Stimulated activated CD4-positive, alpha-beta T cell treated with anti-CD3 and anti-CD28 coated beads, Interleukin-4, amount 100 ng/mL, for 48 hours (primary cell): ENCODE results near the gene SIK3.
A peak's percentile ranks its signal among the peaks of the same experiment; 100 is the strongest.
"Not testable (repeated sequence)": the region's sequence is repeated elsewhere in the genome, so short reads cannot be mapped to it uniquely, and the experiment has no call there.

ENCODE experiments used
- DNase-seq, 2 donors: peaks; one replicate each; pipeline ENCODE4 v3.0.0-alpha.2; 2020; ENCODE audit warnings: low read depth in 2 of 2

SIK3 gene

GRCh38 chr11:117045956-117046355 is 52.3 kb downstream of the SIK3 start:
- DNase-seq = no peak

GRCh38 chr11:117045196-117045595 is 53.0 kb downstream of the SIK3 start:
- DNase-seq = no peak

- DNase-seq = no peak
These were observed 53.8 kb downstream of the SIK3 start for GRCh38 chr11:117044287-117045035.

DNA sequence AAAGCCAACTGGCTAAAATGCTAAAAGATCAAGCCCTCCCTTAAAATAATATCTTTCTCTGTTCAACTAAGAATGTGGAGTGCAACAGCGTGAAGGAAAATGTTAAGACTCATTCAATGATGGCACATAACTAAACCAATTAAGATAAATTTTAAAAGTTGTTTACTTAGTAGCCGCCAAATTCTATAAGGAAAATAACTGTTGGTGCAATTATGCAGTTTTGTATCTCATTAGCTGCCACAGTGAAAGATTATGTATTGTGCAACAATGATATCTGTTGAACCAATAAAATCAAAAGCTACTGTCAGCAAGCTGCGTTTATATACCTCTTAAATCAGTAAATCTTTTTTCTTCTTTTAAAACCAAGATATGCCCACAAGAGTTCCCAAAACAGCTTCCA is 55.5 kb downstream of the SIK3 start:
- DNase-seq = no peak

GRCh38 chr11:117039900-117040299 is 58.3 kb downstream of the SIK3 start:
- DNase-seq = peak in 1 of 2 donors; percentile 20

GRCh38 chr11:117039270-117039669 is 59.0 kb downstream of the SIK3 start:
- no peak for DNase-seq

DNA sequence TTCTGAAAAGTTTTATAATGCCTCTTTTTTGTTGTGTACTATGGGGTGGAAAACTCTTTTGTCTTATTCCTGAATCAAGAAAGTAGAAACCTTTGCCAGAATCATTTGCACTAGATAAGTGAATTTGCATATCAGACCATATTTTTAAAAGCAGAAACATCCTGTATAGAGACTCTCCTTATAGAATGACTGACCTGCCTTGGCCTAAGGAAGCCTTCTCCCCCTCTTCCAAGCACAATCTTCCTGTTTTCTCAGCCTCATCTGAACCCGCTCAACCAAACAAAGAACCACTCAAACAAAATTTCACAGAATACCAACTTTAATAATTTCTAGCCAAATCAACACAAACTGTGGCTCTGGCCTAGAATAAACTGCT is 60.3 kb downstream of the SIK3 start:
- no peak for DNase-seq

DNA sequence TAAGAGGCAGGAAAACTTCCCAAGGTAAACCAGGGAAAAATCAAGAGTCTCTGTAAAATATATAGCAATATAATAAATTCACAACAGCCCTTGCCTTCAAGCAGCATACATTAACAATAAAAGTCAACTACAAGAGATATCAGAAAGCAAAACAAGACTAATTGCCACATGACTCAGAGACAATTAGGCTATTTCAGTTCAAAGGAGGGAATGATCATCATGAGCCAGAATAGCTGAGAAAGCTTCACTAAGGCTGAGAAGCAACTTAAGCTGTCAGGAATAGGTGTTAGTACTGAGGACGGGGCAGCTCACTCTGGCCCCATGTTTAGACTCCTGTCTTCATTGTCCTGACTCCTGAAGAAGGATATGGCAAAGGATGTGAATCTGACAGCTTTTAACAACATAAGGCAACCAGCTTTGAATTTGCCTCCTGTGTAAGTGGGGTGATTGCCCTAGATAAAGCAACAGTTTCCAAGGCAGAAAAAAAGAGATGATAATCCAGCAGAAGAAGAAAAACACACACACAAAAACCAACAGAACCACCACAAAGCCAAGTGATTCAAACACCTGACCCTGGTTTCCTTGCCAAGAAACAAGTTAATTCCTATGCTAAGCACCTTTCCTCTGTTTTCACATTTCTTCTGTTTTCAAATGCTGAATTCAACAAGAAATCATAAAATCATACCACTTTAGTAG is 60.8 kb downstream of the SIK3 start:
- no peak for DNase-seq

DNA sequence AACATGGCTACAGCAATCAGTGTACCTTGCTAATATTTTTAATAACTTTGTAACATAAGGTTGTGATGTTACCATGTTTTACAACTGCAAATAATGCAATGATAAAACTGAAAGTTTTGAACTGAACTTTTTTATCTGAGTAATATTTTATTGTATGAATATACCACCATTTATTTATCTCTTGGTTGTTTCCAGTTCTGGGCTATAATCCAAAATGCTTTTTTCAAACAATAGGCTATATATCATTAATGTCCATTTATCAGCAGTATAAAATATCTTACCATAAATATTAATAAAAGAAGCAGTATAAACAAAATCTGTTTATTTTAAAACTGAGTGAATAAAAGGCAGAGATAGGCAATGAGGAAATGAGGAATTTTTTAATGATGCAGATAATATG is 63.3 kb downstream of the SIK3 start:
- no peak for DNase-seq

DNA sequence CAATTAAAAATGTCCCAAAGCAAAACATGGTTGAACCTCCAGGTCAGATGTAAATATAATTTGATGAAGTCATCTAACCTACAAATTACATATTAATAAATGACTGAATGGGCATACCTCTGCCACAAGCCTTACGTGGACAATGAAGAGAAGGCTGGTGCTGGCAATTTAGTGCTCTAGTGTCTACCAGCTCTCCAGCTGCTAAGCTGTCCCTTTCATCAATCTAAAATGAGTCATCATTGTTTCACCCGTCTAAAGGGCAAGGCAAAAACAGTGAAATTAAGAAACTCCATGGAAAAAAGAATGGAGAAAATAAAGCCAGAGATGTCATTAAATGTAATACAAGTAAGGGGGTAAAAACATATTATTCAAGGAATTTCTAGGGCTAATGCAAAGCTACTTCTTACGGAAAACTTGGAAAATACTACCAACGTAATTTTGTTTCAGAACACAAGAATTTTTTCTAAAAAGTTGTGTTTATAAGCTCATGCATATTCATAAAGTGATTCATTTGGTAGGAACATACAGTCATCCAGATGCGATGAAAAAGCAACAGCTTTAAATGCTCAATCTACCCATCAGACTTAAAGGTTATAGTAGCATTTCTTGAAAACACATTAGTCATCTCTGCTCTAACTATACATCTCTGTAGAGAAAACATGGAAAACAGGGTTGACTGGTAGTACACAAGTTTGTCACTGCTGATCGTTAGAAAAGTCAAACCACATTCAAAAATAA is 71.5 kb downstream of the SIK3 start:
- DNase-seq = no peak

GRCh38 chr11:117023707-117024106 is 74.5 kb downstream of the SIK3 start:
- DNase-seq = not testable (repeated sequence)

- no peak for DNase-seq
These were observed 75.0 kb downstream of the SIK3 start for GRCh38 chr11:117023178-117023577.

DNA sequence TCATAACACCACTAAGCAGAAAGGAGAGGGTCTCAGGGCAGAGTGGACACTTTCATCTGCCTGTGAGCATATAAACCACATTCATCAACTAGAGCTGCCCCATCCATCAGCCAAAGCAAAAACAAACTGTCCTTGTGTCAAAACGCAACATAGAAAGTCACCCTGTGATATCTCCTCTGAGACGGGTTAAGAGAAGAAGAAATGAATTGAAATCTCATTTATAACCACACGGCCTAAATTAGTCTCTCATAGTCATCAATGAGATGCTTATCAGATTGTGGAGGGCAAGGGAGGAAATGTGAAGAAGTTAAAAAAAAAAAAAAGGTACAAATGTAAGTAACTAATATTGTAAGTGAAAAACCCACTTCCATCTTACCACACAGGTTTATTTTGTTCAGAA is 75.7 kb downstream of the SIK3 start:
- DNase-seq = no peak

DNA sequence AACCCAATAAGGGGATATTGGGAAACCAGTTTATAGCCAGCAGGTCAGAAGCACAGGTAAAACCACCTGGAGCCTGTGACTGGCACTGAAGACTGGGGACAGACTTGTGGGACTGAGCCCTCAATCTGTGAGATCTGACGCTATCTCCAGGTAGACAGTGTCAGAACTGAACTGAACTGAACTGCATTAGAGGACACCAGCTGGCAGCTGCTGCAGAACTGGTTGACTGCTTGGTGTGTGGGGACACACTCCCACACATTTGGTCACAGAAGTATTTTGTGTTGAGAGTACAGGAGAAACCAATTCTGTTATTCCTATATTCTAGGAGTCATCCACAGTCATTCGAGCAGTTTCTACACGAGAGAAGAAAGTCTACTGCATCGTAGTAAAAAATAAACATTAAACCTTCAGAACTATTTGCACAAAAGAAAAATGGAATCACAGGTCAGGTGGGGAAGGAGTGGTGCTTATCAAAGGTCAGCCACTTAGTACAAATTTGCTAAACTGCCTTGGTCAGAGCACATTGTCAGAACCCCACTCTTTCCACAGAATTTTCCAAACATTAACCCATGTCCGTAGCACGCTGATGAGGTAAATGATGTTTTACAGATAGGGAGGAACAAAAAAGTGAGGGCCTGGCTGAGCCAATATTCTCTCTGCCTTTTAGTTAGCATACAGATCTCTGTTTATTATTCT is 77.2 kb downstream of the SIK3 start:
- no peak for DNase-seq

DNA sequence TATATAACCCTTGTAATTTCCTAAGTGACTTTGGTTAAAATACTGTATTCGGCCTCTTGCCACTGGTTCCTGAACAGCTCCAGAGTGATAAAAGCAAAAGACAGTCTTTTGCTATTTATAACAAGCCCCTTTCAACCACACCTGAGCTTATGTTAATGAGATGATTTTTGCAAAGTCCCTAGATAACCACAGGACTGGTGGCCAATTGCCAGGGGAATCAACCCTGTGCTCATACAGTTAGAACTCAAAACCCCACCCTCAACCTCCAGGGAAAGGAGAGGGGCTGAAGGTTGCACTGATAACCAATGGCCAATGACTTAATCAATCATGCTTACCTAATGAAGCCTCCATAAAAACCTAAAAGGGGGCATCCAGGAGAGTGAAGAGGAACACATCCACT is 77.9 kb downstream of the SIK3 start:
- DNase-seq = no peak

- DNase-seq = no peak
These were observed 78.4 kb downstream of the SIK3 start for GRCh38 chr11:117019871-117020270.

- DNase-seq = no peak
These were observed 80.8 kb downstream of the SIK3 start for GRCh38 chr11:117017456-117017855.

DNA sequence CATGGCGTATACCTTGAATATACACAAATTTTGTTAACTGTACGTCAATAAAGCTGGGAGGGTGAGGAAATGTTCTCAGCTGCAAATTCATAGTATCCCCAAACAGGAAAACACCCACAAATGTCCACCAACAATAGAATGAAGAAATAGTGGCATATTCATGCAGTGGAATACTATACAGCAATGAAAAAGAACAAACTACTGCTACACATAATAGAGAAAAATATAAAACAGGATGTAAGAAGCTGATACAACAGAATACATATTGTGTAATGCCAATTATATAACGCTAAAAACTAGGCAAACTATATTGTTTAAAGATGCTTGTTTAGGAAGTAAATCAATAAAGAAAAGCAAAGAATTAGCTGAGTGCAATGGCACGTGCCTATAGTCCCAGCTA is 81.5 kb downstream of the SIK3 start:
- no peak for DNase-seq

GRCh38 chr11:117016246-117016645 is 82.0 kb downstream of the SIK3 start:
- DNase-seq = no peak

DNA sequence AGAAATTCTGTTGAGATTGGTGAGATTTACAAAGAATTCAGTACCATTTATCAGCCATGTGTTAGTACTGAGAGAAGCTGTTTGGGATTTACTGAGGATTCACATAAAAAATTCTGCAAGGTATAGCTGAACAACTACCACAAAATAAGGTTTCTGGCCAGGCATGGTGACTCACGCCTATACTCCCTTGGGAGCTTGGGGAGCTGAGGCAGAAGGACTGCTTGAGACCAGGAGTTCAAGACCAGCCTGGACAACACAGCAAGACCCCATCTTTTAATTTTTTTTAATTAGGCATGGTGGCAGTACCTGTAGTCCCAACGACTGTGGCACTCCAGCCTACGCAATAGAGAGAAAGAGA is 86.7 kb downstream of the SIK3 start:
- DNase-seq = no peak

- no peak for DNase-seq
These were observed 87.3 kb downstream of the SIK3 start for GRCh38 chr11:117010808-117011540.
